HL-60 (cell line): ENCODE results near the gene ST8SIA4.

Experiments
- GABPA ChIP-seq: IDR thresholded peaks from 2 replicates; pipeline ENCODE4 v1.6.1; 2012; ENCODE audit warnings: low read depth
- POLR2AphosphoS5 ChIP-seq: IDR thresholded peaks from 2 replicates; pipeline ENCODE4 v1.6.1; 2012; ENCODE audit warnings: low read depth
- TF ChIP-seq, protein P1 (sequence below): IDR thresholded peaks from one replicate; pipeline ENCODE4 v1.5.1; 2011; ENCODE audit warnings: low read length, control low read depth, inconsistent platforms; ENCODE audit not compliant: insufficient read depth
- TF ChIP-seq, protein P2 (sequence below): IDR thresholded peaks from 2 replicates; pipeline ENCODE4 v1.6.1; 2012; ENCODE audit warnings: low read depth; ENCODE audit not compliant: insufficient replicate concordance

DNA sequence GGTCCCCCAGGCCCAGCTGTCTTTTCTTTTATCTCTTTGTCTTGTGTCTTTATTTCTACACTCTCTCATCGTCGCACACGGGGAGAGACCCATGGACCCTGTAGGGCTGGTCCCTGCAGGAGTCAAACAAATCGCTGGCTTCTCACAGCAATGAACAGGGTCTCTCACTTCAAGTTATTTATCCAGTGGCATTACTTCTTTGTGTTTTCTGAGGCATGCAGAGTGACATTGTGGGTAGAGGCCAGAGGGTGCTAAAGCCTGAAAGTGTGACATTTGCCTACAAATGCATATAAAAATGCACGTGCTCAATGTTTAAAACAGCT, 127.6 kb downstream of the ST8SIA4 start:
- TF ChIP-seq, protein P1, sequence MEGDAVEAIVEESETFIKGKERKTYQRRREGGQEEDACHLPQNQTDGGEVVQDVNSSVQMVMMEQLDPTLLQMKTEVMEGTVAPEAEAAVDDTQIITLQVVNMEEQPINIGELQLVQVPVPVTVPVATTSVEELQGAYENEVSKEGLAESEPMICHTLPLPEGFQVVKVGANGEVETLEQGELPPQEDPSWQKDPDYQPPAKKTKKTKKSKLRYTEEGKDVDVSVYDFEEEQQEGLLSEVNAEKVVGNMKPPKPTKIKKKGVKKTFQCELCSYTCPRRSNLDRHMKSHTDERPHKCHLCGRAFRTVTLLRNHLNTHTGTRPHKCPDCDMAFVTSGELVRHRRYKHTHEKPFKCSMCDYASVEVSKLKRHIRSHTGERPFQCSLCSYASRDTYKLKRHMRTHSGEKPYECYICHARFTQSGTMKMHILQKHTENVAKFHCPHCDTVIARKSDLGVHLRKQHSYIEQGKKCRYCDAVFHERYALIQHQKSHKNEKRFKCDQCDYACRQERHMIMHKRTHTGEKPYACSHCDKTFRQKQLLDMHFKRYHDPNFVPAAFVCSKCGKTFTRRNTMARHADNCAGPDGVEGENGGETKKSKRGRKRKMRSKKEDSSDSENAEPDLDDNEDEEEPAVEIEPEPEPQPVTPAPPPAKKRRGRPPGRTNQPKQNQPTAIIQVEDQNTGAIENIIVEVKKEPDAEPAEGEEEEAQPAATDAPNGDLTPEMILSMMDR: no peak
- TF ChIP-seq, protein P2, sequence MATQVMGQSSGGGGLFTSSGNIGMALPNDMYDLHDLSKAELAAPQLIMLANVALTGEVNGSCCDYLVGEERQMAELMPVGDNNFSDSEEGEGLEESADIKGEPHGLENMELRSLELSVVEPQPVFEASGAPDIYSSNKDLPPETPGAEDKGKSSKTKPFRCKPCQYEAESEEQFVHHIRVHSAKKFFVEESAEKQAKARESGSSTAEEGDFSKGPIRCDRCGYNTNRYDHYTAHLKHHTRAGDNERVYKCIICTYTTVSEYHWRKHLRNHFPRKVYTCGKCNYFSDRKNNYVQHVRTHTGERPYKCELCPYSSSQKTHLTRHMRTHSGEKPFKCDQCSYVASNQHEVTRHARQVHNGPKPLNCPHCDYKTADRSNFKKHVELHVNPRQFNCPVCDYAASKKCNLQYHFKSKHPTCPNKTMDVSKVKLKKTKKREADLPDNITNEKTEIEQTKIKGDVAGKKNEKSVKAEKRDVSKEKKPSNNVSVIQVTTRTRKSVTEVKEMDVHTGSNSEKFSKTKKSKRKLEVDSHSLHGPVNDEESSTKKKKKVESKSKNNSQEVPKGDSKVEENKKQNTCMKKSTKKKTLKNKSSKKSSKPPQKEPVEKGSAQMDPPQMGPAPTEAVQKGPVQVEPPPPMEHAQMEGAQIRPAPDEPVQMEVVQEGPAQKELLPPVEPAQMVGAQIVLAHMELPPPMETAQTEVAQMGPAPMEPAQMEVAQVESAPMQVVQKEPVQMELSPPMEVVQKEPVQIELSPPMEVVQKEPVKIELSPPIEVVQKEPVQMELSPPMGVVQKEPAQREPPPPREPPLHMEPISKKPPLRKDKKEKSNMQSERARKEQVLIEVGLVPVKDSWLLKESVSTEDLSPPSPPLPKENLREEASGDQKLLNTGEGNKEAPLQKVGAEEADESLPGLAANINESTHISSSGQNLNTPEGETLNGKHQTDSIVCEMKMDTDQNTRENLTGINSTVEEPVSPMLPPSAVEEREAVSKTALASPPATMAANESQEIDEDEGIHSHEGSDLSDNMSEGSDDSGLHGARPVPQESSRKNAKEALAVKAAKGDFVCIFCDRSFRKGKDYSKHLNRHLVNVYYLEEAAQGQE: no peak
- TF ChIP-seq POLR2AphosphoS5 (no peak), GABPA (no peak)
